Measurements from ENCODE around the gene MELK. TPM values are rescaled to one million over a fixed set of nuclear protein-coding genes. Genes with fewer than 3 reads are reported as not detected.
A peak's percentile ranks its signal among the peaks of the same experiment; 100 is the strongest.

MELK gene
- total RNA-seq, 1 donor from 2014 or later = 56.3 TPM

GRCh38 chr9:36642817-36643216, 70.1 kb downstream of the MELK start:
- Mint-ChIP-seq H3K4me1 (ENCODE audit: low read depth) (peaks cover 12% of the 10 kb centered on the region), H3K27ac (no peak overlapping the region), H3K27me3 (ENCODE audit: low read depth) (no peaks in the 10 kb centered on the region), H3K4me3 (ENCODE audit: low read depth) (no peak overlapping the region), H3K36me3 (ENCODE audit: low read depth) (peaks cover 56% of the 10 kb centered on the region), H3K9me3 (no peaks in the 10 kb centered on the region)
- intact Hi-C loops (cut with micrococcal nuclease) = no loop called here
- DNase-seq (ENCODE audit: low spot score) = no peak

GRCh38 chr9:36656842-36657241, 84.1 kb downstream of the MELK start:
- no peaks in the 10 kb centered on the region for H3K9me3 Mint-ChIP-seq
- intact Hi-C loops (cut with micrococcal nuclease) = no loop called here
- H3K4me3 Mint-ChIP-seq (ENCODE audit: low read depth) = no peak overlapping the region
- H3K27me3 Mint-ChIP-seq (ENCODE audit: low read depth) = no peaks in the 10 kb centered on the region
- no peak overlapping the region for H3K27ac Mint-ChIP-seq
- no peaks in the 10 kb centered on the region for H3K4me1 Mint-ChIP-seq (ENCODE audit: low read depth)
- peaks cover 66% of the 10 kb centered on the region for H3K36me3 Mint-ChIP-seq (ENCODE audit: low read depth)
- DNase-seq (ENCODE audit: low spot score) = no peak

DNA sequence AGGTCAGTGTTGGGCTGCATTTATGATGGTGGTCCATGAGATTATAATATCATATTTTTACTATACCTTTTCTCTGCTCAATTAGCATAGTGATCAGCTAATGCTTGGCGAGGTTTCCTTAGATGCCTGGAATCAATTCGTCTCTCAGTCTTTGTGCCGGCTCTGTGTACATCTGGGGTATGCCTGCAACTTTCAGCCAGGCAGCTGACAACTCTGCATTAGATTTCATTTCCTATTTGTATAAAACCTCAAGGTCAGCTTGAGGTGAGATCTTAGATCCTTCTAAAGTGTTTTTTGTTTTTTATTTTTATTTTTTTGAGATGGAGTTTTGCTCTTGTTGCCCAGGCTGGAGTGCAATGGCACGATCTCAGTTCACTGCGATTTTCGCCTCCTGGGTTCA, 86.8 kb downstream of the MELK start:
- H3K27me3 Mint-ChIP-seq (ENCODE audit: low read depth) = no peaks in the 10 kb centered on the region
- H3K36me3 Mint-ChIP-seq (ENCODE audit: low read depth) = peaks cover 64% of the 10 kb centered on the region
- no peak for DNase-seq (ENCODE audit: low spot score)
- H3K4me3 Mint-ChIP-seq (ENCODE audit: low read depth) = no peak overlapping the region
- peaks cover 4% of the 10 kb centered on the region for H3K4me1 Mint-ChIP-seq (ENCODE audit: low read depth)
- no peaks in the 10 kb centered on the region for H3K9me3 Mint-ChIP-seq
- intact Hi-C loops (cut with micrococcal nuclease) = no loop called here
- no peak overlapping the region for H3K27ac Mint-ChIP-seq

GRCh38 chr9:36664806-36665205, 92.1 kb downstream of the MELK start:
- intact Hi-C loops (cut with micrococcal nuclease) = no loop called here
- Mint-ChIP-seq H3K27ac (no peak overlapping the region), H3K4me1 (ENCODE audit: low read depth) (peaks cover 25% of the 10 kb centered on the region), H3K9me3 (no peaks in the 10 kb centered on the region), H3K36me3 (ENCODE audit: low read depth) (peaks cover 60% of the 10 kb centered on the region), H3K27me3 (ENCODE audit: low read depth) (no peaks in the 10 kb centered on the region), H3K4me3 (ENCODE audit: low read depth) (no peak overlapping the region)
- no peak for DNase-seq (ENCODE audit: low spot score)

- H3K27ac Mint-ChIP-seq = no peak overlapping the region
- H3K4me3 Mint-ChIP-seq (ENCODE audit: low read depth) = no peak overlapping the region
- H3K36me3 Mint-ChIP-seq (ENCODE audit: low read depth) = peaks cover 57% of the 10 kb centered on the region
- H3K27me3 Mint-ChIP-seq (ENCODE audit: low read depth) = no peaks in the 10 kb centered on the region
- intact Hi-C loops (cut with micrococcal nuclease) = no loop called here
- no peak for DNase-seq (ENCODE audit: low spot score)
- H3K9me3 Mint-ChIP-seq = no peaks in the 10 kb centered on the region
- peaks cover 25% of the 10 kb centered on the region for H3K4me1 Mint-ChIP-seq (ENCODE audit: low read depth)
These were observed 92.7 kb downstream of the MELK start for GRCh38 chr9:36665387-36665786.

DNA sequence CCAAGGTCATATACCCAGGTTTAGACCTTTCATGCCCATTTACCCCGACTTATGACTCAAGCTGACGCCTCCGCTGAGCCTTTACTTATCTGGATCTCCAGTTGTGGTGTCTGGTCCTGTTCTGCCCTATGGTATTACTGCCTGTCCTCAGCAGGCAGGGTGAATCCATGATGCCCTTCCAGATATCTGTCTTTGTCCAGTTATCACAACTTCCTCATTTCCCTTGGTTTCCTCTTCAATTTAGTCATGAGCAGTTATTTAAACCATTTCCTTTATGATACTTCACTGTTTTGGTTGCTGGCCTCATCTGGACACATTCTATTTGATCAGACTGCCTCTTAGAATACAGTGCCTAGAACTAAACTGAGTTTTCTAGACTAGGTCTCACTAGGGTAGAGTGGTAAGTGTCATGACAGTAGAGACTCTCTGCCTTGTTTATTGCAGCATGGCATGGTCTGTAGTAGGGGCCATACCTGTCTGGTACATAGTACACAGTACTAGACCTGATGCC, 93.3 kb downstream of the MELK start:
- intact Hi-C loops (cut with micrococcal nuclease) = no loop called here
- H3K27me3 Mint-ChIP-seq (ENCODE audit: low read depth) = no peaks in the 10 kb centered on the region
- H3K4me1 Mint-ChIP-seq (ENCODE audit: low read depth) = peaks cover 25% of the 10 kb centered on the region
- H3K27ac Mint-ChIP-seq = peak overlapping the region; percentile 59
- H3K4me3 Mint-ChIP-seq (ENCODE audit: low read depth) = no peak overlapping the region
- H3K36me3 Mint-ChIP-seq (ENCODE audit: low read depth) = peaks cover 56% of the 10 kb centered on the region
- DNase-seq (ENCODE audit: low spot score) = no peak
- H3K9me3 Mint-ChIP-seq = no peaks in the 10 kb centered on the region

DNA sequence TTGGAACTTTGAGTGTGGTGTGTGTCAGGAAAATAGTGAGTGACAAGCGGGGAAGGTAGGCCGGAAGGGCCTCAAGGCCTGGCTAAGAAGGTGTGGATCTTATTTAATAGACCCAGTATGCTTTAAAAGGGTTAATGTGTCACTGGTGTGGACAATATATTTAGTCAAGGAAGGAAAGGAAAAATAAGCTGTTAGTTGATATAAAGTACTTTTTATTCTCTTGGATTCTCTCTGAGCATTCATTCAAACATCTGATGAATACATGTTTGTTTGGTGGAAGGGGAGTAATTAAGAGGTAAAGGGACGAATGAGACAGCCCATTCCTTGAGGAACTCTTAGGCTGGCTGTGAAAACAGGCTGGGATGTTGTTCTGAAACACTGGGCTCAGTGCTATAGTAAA, 98.9 kb downstream of the MELK start:
- DNase-seq (ENCODE audit: low spot score) = no peak
- no peak overlapping the region for H3K4me3 Mint-ChIP-seq (ENCODE audit: low read depth)
- no peaks in the 10 kb centered on the region for H3K27me3 Mint-ChIP-seq (ENCODE audit: low read depth)
- no peaks in the 10 kb centered on the region for H3K9me3 Mint-ChIP-seq
- intact Hi-C loops (cut with micrococcal nuclease) = no loop called here
- peak overlapping the region; percentile 32 for H3K27ac Mint-ChIP-seq
- H3K36me3 Mint-ChIP-seq (ENCODE audit: low read depth) = peaks cover 71% of the 10 kb centered on the region
- peaks cover 7% of the 10 kb centered on the region for H3K4me1 Mint-ChIP-seq (ENCODE audit: low read depth)

DNA sequence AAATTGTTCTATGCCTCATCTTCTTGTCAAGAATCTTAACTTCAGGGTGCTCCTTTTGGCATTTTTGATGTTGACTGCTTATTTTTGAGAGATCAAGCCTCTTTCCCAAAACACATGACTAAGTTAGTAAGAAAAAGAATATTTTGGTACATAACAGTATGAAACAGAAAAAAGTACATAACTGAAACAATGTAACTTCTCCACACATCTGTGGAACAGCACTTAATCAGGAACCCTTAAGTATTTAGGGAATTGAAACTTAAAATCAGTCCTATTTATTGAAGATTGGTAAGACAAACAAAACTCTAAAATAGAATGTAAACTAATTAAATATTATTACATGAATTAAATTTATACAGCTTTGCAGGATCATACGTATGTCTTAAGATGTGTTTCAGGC, 103.4 kb downstream of the MELK start:
- Mint-ChIP-seq H3K27me3 (ENCODE audit: low read depth) (no peaks in the 10 kb centered on the region), H3K4me3 (ENCODE audit: low read depth) (no peak overlapping the region), H3K9me3 (peaks cover 10% of the 10 kb centered on the region), H3K36me3 (ENCODE audit: low read depth) (peaks cover 79% of the 10 kb centered on the region), H3K27ac (no peak overlapping the region), H3K4me1 (ENCODE audit: low read depth) (peaks cover 10% of the 10 kb centered on the region)
- no peak for DNase-seq (ENCODE audit: low spot score)
- intact Hi-C loops (cut with micrococcal nuclease) = no loop called here

GRCh38 chr9:36676778-36677485, 104.2 kb downstream of the MELK start:
- Mint-ChIP-seq H3K4me3 (ENCODE audit: low read depth) (no peak overlapping the region), H3K27me3 (ENCODE audit: low read depth) (no peaks in the 10 kb centered on the region), H3K36me3 (ENCODE audit: low read depth) (peaks cover 77% of the 10 kb centered on the region), H3K9me3 (peaks cover 16% of the 10 kb centered on the region), H3K4me1 (ENCODE audit: low read depth) (peaks cover 7% of the 10 kb centered on the region), H3K27ac (peak overlapping the region; percentile 60)
- DNase-seq (ENCODE audit: low spot score) = no peak
- intact Hi-C loops (cut with micrococcal nuclease) = no loop called here

DNA sequence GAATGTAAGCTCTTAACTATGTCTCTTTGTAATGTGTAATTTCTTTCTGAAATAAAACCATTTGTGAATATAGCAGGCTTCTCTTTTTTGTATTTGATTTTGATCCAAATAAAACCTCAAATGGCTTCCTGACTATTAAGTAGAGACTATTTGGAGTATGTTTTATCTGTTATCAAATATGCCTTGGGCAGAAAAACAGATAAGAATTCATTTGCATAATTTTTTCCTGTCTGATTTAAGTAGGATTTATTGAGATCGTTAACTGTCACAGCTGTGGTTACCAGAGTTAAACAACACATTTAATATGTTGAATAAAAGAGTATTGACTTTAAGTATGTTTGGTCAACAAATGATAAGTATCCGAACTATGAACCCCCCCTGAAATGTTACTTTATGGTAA, 104.9 kb downstream of the MELK start:
- intact Hi-C loops (cut with micrococcal nuclease) = no loop called here
- Mint-ChIP-seq H3K4me3 (ENCODE audit: low read depth) (no peak overlapping the region), H3K9me3 (peaks cover 19% of the 10 kb centered on the region), H3K36me3 (ENCODE audit: low read depth) (peaks cover 75% of the 10 kb centered on the region), H3K27ac (peak overlapping the region; percentile 60), H3K27me3 (ENCODE audit: low read depth) (no peaks in the 10 kb centered on the region), H3K4me1 (ENCODE audit: low read depth) (peaks cover 7% of the 10 kb centered on the region)
- no peak for DNase-seq (ENCODE audit: low spot score)

- DNase-seq (ENCODE audit: low spot score) = no peak
- H3K4me1 Mint-ChIP-seq (ENCODE audit: low read depth) = peaks cover 7% of the 10 kb centered on the region
- H3K27me3 Mint-ChIP-seq (ENCODE audit: low read depth) = no peaks in the 10 kb centered on the region
- H3K27ac Mint-ChIP-seq = no peak overlapping the region
- no peak overlapping the region for H3K4me3 Mint-ChIP-seq (ENCODE audit: low read depth)
- peaks cover 66% of the 10 kb centered on the region for H3K36me3 Mint-ChIP-seq (ENCODE audit: low read depth)
- intact Hi-C loops (cut with micrococcal nuclease) = no loop called here
- H3K9me3 Mint-ChIP-seq = peaks cover 25% of the 10 kb centered on the region
These were observed 107.0 kb downstream of the MELK start for GRCh38 chr9:36679710-36680109.

GRCh38 chr9:36686471-36686870, 113.8 kb downstream of the MELK start:
- no peak overlapping the region for H3K27ac Mint-ChIP-seq
- peaks cover 8% of the 10 kb centered on the region for H3K36me3 Mint-ChIP-seq (ENCODE audit: low read depth)
- H3K9me3 Mint-ChIP-seq = peaks cover 14% of the 10 kb centered on the region
- H3K4me1 Mint-ChIP-seq (ENCODE audit: low read depth) = no peaks in the 10 kb centered on the region
- H3K27me3 Mint-ChIP-seq (ENCODE audit: low read depth) = peaks cover 10% of the 10 kb centered on the region
- intact Hi-C loops (cut with micrococcal nuclease) = no loop called here
- H3K4me3 Mint-ChIP-seq (ENCODE audit: low read depth) = no peak overlapping the region
- no peak for DNase-seq (ENCODE audit: low spot score)

- Mint-ChIP-seq H3K9me3 (no peaks in the 10 kb centered on the region), H3K36me3 (ENCODE audit: low read depth) (no peaks in the 10 kb centered on the region), H3K27ac (no peak overlapping the region), H3K4me3 (ENCODE audit: low read depth) (no peak overlapping the region), H3K27me3 (ENCODE audit: low read depth) (peaks cover 23% of the 10 kb centered on the region), H3K4me1 (ENCODE audit: low read depth) (no peaks in the 10 kb centered on the region)
- DNase-seq (ENCODE audit: low spot score) = no peak
- intact Hi-C loops (cut with micrococcal nuclease) = no loop called here
These were observed 117.9 kb downstream of the MELK start for GRCh38 chr9:36690412-36691168.
